ENCODE results near the gene DEFB124. TPM values are rescaled to one million over a fixed set of nuclear protein-coding genes. Genes with fewer than 3 reads are reported as not detected.

Gene DEFB124
- polyA plus RNA-seq, 1 donor (not counting 4 experiments of a cell fraction or from before 2014, with no cell fraction given) = not detected

DNA sequence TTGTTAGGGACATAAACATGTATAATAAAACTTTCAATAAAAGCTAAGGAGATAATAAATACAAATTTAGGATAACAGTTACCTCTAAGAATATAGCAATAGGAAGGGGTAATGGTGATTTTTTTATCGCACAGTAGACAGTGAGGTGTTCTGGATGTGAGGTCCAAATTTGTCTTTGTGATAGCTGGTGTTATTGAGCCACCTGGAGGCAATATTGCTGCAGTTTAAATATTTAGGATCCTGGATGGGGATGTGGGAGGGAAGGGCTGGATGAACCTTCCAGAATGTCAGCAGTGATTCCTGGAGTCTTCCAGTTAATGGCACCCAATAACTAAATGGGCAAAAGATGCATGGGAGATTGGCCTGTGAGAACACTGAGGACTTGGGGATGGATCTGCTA is 20.6 kb downstream of the DEFB124 start:
- Histone ChIP-seq H3K9ac (ENCODE audit: control insufficient read depth, extremely low read depth, insufficient read depth, low read length) (no peak overlapping the region), H3K4me2 (ENCODE audit: control insufficient read depth, extremely low read depth, insufficient read depth, low read depth, low read length) (no peak overlapping the region), H3K27me3 (ENCODE audit: control insufficient read depth, extremely low read depth, insufficient read depth, low read length) (no peaks in the 10 kb centered on the region), H3K9me3 (ENCODE audit: control insufficient read depth, low read depth, low read length) (no peaks in the 10 kb centered on the region), H2AFZ (ENCODE audit: control insufficient read depth, low read length) (no peak overlapping the region), H3K79me2 (ENCODE audit: control insufficient read depth, insufficient read depth, low read length) (no peaks in the 10 kb centered on the region), H3K36me3 (ENCODE audit: control insufficient read depth in 2 of 2, extremely low read depth in 1 of 2, insufficient read depth in 2 of 2, low read length in 2 of 2) (no peaks in the 10 kb centered on the region), H4K20me1 (ENCODE audit: control insufficient read depth, extremely low read depth, insufficient read depth, low read length) (no peaks in the 10 kb centered on the region), H3K9me1 (ENCODE audit: control insufficient read depth, extremely low read depth, insufficient read depth, low read length) (no peaks in the 10 kb centered on the region), H3K4me1 (ENCODE audit: control insufficient read depth, extremely low read depth, insufficient read depth, low read length) (no peaks in the 10 kb centered on the region), H3K27ac (ENCODE audit: control insufficient read depth, insufficient read depth, low read length) (no peak overlapping the region), H3K4me3 (ENCODE audit: control insufficient read depth in 2 of 3, extremely low read depth in 1 of 3, insufficient read depth in 2 of 3, low read depth in 1 of 3, low read length in 3 of 3) (no peak overlapping the region)
- no peak for DNase-seq (ENCODE audit: low read depth, low spot score)
- FAIRE-seq = no peak
- dilution Hi-C loops (cut with MboI; ENCODE audit: extremely low pct_ligation_motif_present, low sequenced_read_pairs) = no loop called here
- no peak for TF ChIP-seq EZH2 (IDR thresholded peaks at IDR 0.05; ENCODE audit: low read length)
- TF ChIP-seq, protein P1, sequence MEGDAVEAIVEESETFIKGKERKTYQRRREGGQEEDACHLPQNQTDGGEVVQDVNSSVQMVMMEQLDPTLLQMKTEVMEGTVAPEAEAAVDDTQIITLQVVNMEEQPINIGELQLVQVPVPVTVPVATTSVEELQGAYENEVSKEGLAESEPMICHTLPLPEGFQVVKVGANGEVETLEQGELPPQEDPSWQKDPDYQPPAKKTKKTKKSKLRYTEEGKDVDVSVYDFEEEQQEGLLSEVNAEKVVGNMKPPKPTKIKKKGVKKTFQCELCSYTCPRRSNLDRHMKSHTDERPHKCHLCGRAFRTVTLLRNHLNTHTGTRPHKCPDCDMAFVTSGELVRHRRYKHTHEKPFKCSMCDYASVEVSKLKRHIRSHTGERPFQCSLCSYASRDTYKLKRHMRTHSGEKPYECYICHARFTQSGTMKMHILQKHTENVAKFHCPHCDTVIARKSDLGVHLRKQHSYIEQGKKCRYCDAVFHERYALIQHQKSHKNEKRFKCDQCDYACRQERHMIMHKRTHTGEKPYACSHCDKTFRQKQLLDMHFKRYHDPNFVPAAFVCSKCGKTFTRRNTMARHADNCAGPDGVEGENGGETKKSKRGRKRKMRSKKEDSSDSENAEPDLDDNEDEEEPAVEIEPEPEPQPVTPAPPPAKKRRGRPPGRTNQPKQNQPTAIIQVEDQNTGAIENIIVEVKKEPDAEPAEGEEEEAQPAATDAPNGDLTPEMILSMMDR (optimal IDR thresholded peaks at IDR 0.05 in 1 of 3, IDR thresholded peaks at IDR 0.05 in 1 of 3, conservative IDR thresholded peaks at IDR 0.05 in 1 of 3; ENCODE audit: extremely low read depth in 1 of 3, insufficient read depth in 2 of 3, low read length in 3 of 3) = no peak

GRCh38 chr20:31452575-31452974 is 22.4 kb downstream of the DEFB124 start:
- Histone ChIP-seq H3K9me3 (ENCODE audit: control insufficient read depth, low read depth, low read length) (no peaks in the 10 kb centered on the region), H3K9me1 (ENCODE audit: control insufficient read depth, extremely low read depth, insufficient read depth, low read length) (no peaks in the 10 kb centered on the region), H4K20me1 (ENCODE audit: control insufficient read depth, extremely low read depth, insufficient read depth, low read length) (no peaks in the 10 kb centered on the region), H3K4me3 (ENCODE audit: control insufficient read depth in 2 of 3, extremely low read depth in 1 of 3, insufficient read depth in 2 of 3, low read depth in 1 of 3, low read length in 3 of 3) (no peak overlapping the region), H3K27ac (ENCODE audit: control insufficient read depth, insufficient read depth, low read length) (no peak overlapping the region), H3K79me2 (ENCODE audit: control insufficient read depth, insufficient read depth, low read length) (no peaks in the 10 kb centered on the region), H2AFZ (ENCODE audit: control insufficient read depth, low read length) (no peak overlapping the region), H3K4me2 (ENCODE audit: control insufficient read depth, extremely low read depth, insufficient read depth, low read depth, low read length) (no peak overlapping the region), H3K9ac (ENCODE audit: control insufficient read depth, extremely low read depth, insufficient read depth, low read length) (no peak overlapping the region), H3K27me3 (ENCODE audit: control insufficient read depth, extremely low read depth, insufficient read depth, low read length) (no peaks in the 10 kb centered on the region), H3K4me1 (ENCODE audit: control insufficient read depth, extremely low read depth, insufficient read depth, low read length) (no peaks in the 10 kb centered on the region), H3K36me3 (ENCODE audit: control insufficient read depth in 2 of 2, extremely low read depth in 1 of 2, insufficient read depth in 2 of 2, low read length in 2 of 2) (no peaks in the 10 kb centered on the region)
- no peak for DNase-seq (ENCODE audit: low read depth, low spot score)
- dilution Hi-C loops (cut with MboI; ENCODE audit: extremely low pct_ligation_motif_present, low sequenced_read_pairs) = no loop called here
- TF ChIP-seq EZH2 (IDR thresholded peaks at IDR 0.05; ENCODE audit: low read length) = no peak
- TF ChIP-seq, protein P1 (optimal IDR thresholded peaks at IDR 0.05 in 1 of 3, IDR thresholded peaks at IDR 0.05 in 1 of 3, conservative IDR thresholded peaks at IDR 0.05 in 1 of 3; ENCODE audit: extremely low read depth in 1 of 3, insufficient read depth in 2 of 3, low read length in 3 of 3) = no peak
- no peak for FAIRE-seq
